Activated CD8-positive, alpha-beta T cell treated with anti-CD3 and anti-CD28 coated beads for 36 hours (primary cell): ENCODE measurements around the gene UBE2E1. TPM values are rescaled to one million over a fixed set of nuclear protein-coding genes. Genes with fewer than 3 reads are reported as not detected.

Source experiments
- ATAC-seq: fragments of 200-7000 bp; cut with Tn5 transposase; one replicate; pipeline ENCODE4 v1.10.0; 2021; ENCODE audit warnings: mild to moderate bottlenecking, moderate library complexity
- CTCF ChIA-PET: fragments of 350-600 bp; sonication (Branson Sonifier 250); formaldehyde crosslinking; loops from one replicate; lab custom pipeline; 2021; ENCODE audit warnings: antibody characterized with exemption; lab: Charles Lee
- POLR2A ChIA-PET: fragments of 350-600 bp; sonication (Branson Sonifier 250); formaldehyde crosslinking; loops from one replicate; lab custom pipeline; 2021; ENCODE audit warnings: antibody characterized with exemption; lab: Charles Lee
- DNase-seq: peaks from one replicate; pipeline ENCODE4 v3.0.0-alpha.2; 2020
- H3K27ac Mint-ChIP-seq: one replicate; pipeline ENCODE4 v1.8.0; 2021; ENCODE audit warnings: mild to moderate bottlenecking, mixed read lengths
- H3K27me3 Mint-ChIP-seq: one replicate; pipeline ENCODE4 v1.8.0; 2021; ENCODE audit warnings: mixed read lengths
- H3K36me3 Mint-ChIP-seq: one replicate; pipeline ENCODE4 v1.8.0; 2021; ENCODE audit warnings: low read depth, mixed read lengths
- H3K4me1 Mint-ChIP-seq: one replicate; pipeline ENCODE4 v1.8.0; 2021; ENCODE audit warnings: low read depth, mixed read lengths
- H3K4me3 Mint-ChIP-seq: one replicate; pipeline ENCODE4 v1.8.0; 2021; ENCODE audit warnings: mild to moderate bottlenecking, moderate library complexity, mixed read lengths
- H3K9me3 Mint-ChIP-seq: one replicate; pipeline ENCODE4 v1.8.0; 2021; ENCODE audit warnings: mixed read lengths
- intact Hi-C: fragments of 100-400 bp; cut with micrococcal nuclease; formaldehyde crosslinking; loops from one replicate; pipeline ENCODE4 v1.10.0; 2022
- total RNA-seq, 2 experiments: library from RNA; stranded (reverse); gene quantifications; one replicate each; pipeline ENCODE4 v1.2.3, GENCODE V29; 2021
- TF ChIP-seq, protein P1 (sequence below): fragments of 200-600 bp; IDR thresholded peaks from one replicate; pipeline ENCODE4 v1.8.0; 2022; ENCODE audit warnings: antibody characterized with exemption, mild to moderate bottlenecking

Gene UBE2E1
- total RNA-seq, 2 experiments from 2014 or later: 79.0 to 80.3 TPM

DNA sequence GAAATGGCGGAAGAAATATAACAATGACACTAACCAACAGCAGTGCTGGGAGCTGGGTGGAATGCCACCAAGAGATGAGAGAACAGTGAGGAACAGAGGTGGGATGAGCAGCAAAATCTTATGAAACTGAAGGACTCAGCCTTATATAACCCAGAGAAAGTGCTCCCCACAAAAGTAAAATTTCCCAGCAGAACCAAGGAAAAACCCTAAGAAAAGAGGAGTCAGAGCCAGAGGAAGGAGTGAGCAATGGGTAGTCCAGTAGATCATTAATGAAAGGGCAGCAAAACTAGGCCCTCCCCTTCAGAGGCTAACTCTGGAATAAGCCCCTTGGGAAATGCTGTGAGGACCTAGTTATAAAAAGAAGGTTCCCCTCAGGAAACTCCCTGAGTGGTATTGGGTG lies 24.7 kb upstream of the UBE2E1 start:
- no peaks in the 10 kb centered on the region for H3K9me3 Mint-ChIP-seq
- no peak overlapping the region for H3K27ac Mint-ChIP-seq
- ATAC-seq: no peak
- intact Hi-C loops: no loop called here
- ChIA-PET CTCF (no interaction called here), POLR2A (no interaction called here)
- peaks cover 8% of the 10 kb centered on the region for H3K27me3 Mint-ChIP-seq
- no peaks in the 10 kb centered on the region for H3K36me3 Mint-ChIP-seq
- H3K4me1 Mint-ChIP-seq: no peaks in the 10 kb centered on the region
- no peak for DNase-seq
- TF ChIP-seq, protein P1, sequence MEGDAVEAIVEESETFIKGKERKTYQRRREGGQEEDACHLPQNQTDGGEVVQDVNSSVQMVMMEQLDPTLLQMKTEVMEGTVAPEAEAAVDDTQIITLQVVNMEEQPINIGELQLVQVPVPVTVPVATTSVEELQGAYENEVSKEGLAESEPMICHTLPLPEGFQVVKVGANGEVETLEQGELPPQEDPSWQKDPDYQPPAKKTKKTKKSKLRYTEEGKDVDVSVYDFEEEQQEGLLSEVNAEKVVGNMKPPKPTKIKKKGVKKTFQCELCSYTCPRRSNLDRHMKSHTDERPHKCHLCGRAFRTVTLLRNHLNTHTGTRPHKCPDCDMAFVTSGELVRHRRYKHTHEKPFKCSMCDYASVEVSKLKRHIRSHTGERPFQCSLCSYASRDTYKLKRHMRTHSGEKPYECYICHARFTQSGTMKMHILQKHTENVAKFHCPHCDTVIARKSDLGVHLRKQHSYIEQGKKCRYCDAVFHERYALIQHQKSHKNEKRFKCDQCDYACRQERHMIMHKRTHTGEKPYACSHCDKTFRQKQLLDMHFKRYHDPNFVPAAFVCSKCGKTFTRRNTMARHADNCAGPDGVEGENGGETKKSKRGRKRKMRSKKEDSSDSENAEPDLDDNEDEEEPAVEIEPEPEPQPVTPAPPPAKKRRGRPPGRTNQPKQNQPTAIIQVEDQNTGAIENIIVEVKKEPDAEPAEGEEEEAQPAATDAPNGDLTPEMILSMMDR: no peak
- H3K4me3 Mint-ChIP-seq: no peak overlapping the region

DNA sequence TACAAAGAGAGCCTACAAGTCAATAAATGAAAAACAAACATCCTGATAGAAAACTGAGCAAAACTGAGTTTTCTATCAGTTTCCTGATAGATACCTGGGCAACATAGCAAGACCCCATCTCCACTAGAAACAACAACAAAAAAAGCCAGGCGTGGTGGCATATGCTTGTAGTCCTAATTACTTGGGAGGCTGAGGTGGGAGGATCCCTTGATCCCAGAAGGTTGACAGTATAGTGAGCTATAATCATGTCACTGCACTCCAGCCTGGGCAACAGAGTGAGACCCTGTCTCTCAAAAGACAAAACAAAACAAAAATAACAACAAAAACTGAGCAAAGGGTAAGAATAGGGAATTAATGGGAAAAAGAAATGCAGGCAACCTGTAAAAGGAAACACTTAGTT lies 23.9 kb upstream of the UBE2E1 start:
- Mint-ChIP-seq H3K27me3 (peaks cover 9% of the 10 kb centered on the region), H3K4me1 (no peaks in the 10 kb centered on the region), H3K27ac (no peak overlapping the region), H3K9me3 (no peaks in the 10 kb centered on the region), H3K36me3 (no peaks in the 10 kb centered on the region), H3K4me3 (no peak overlapping the region)
- ChIA-PET CTCF (no interaction called here), POLR2A (no interaction called here)
- DNase-seq: no peak
- intact Hi-C loops: no loop called here
- no peak for ATAC-seq
- TF ChIP-seq, protein P1: no peak

DNA sequence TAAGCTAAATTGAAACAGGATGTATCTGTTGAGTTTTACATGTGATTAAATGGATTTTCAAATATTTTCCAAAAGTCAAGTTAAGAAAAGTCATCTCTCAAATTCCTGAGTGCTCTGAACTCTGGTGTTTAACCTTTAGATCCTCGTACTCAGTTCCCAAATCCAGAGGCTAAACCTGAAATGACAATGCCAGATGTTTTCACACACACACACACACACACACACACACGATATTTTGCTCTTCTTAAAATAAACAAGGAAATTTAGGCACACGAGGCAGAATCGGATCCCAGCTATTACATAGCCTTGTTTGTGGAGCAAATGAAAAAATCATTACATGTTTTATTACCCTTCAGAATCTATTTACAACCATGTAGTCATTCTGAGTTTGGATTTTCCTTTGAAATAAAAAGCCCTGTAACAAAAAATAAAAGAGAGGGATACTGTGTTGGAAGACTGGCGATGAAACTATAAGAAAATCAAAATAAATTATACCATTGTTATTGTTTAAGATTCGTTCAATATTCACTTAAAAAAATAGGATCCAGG lies 20.6 kb upstream of the UBE2E1 start:
- DNase-seq (no peak), ATAC-seq (no peak)
- H3K27ac Mint-ChIP-seq: no peak overlapping the region
- intact Hi-C loops: no loop called here
- H3K4me3 Mint-ChIP-seq: no peak overlapping the region
- H3K27me3 Mint-ChIP-seq: peaks cover 7% of the 10 kb centered on the region
- H3K9me3 Mint-ChIP-seq: no peaks in the 10 kb centered on the region
- no peaks in the 10 kb centered on the region for H3K36me3 Mint-ChIP-seq
- ChIA-PET POLR2A (no interaction called here), CTCF (no interaction called here)
- TF ChIP-seq, protein P1: no peak
- H3K4me1 Mint-ChIP-seq: no peaks in the 10 kb centered on the region

DNA sequence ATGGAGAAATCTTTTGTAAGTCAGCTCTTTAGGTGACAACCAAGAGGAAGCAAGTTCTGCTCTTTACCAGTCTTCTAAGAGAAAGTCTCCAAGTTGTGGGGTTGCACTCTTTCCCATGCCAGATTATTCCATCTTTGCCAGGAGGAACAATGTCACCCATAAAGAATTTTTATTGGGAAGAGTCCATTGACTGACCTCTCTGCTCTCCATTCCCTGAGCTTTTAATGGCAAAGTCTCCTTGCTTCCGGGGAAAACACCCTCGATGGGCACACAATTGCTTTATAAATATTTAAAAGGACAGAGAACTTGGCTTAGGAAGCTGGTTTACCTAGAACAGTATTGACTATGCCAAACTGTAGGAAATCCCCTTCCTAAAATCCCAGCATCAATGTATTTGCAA lies 19.9 kb upstream of the UBE2E1 start:
- ChIA-PET POLR2A (no interaction called here), CTCF (no interaction called here)
- TF ChIP-seq, protein P1: no peak
- intact Hi-C loops: no loop called here
- Mint-ChIP-seq H3K27ac (no peak overlapping the region), H3K27me3 (peaks cover 3% of the 10 kb centered on the region), H3K9me3 (no peaks in the 10 kb centered on the region), H3K36me3 (no peaks in the 10 kb centered on the region), H3K4me1 (no peaks in the 10 kb centered on the region), H3K4me3 (no peak overlapping the region)
- ATAC-seq: no peak
- DNase-seq: no peak

DNA sequence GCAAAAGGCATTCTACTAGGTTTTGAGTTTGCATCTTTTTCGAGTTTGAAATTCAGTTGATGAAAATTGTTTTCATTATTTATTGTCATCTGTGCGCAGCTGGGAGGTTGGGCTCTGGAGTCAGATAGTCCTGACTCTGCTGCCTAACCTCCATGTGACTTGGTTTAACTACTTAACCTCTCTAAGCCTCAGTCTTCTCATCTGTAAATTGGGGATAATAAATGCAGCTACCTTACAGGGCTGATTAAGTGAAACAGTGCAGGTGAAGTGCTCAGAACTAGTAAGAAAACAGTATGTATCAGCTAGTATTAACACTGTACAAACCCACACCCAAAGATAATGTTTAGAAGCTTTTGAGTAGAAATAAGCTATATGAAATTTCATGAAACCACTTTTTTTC lies 14.1 kb upstream of the UBE2E1 start:
- ATAC-seq: no peak
- TF ChIP-seq, protein P1: no peak
- no peaks in the 10 kb centered on the region for H3K4me1 Mint-ChIP-seq
- DNase-seq: no peak
- ChIA-PET POLR2A (no interaction called here), CTCF (no interaction called here)
- peaks cover 6% of the 10 kb centered on the region for H3K27me3 Mint-ChIP-seq
- no peaks in the 10 kb centered on the region for H3K9me3 Mint-ChIP-seq
- no peak overlapping the region for H3K27ac Mint-ChIP-seq
- intact Hi-C loops: no loop called here
- no peaks in the 10 kb centered on the region for H3K36me3 Mint-ChIP-seq
- no peak overlapping the region for H3K4me3 Mint-ChIP-seq
